AG04449 (cell line): ENCODE data around the gene APRT.

Experiments
- CTCF ChIA-PET: fragments of 350-600 bp; formaldehyde crosslinking; extraction: SDS; loops from one replicate; lab custom pipeline; 2021; ENCODE audit warnings: antibody characterized with exemption; lab: Yijun Ruan, JAX
- POLR2A ChIA-PET: fragments of 400-600, 350-600 bp; formaldehyde crosslinking; extraction: SDS; loops from one replicate; lab custom pipeline; 2020; ENCODE audit warnings: antibody characterized with exemption, inconsistent platforms; lab: Yijun Ruan, JAX
- DNase-seq: peaks from one replicate; pipeline ENCODE4 v3.0.0-alpha.2; 2010; ENCODE audit warnings: low read depth, low spot score
- H3K4me3 ChIP-seq: 2 replicates; pipeline ENCODE4 v1.5.1; 2011; ENCODE audit warnings: low read depth, mild to moderate bottlenecking, control low read depth, low read length
- CTCF ChIP-seq: IDR thresholded peaks from one replicate; pipeline ENCODE4 v1.5.1; 2011; ENCODE audit warnings: mild to moderate bottlenecking, moderate library complexity, low read length, control low read depth, inconsistent platforms; ENCODE audit not compliant: insufficient read depth; ENCODE audit errors: missing control alignments

APRT gene

GRCh38 chr16:88834670-88835069 lies 22.9 kb upstream of the APRT start:
- TF ChIP-seq CTCF, result no peak
- CTCF ChIA-PET, result no interaction called here
- no peak overlapping the region for H3K4me3 ChIP-seq
- no peak for DNase-seq
- POLR2A ChIA-PET, result no interaction called here

- ChIA-PET CTCF (interaction anchor here (0.7 to 0.9 kb wide), 3 partner anchors 12 to 25 kb away, joined by 3 to 4 read pairs (median 3); no protein-coding TSS in a partner anchor), POLR2A (interaction anchor here (1.3 kb wide), 1 partner anchor 22 kb away, joined by 4 read pairs; no protein-coding TSS in a partner anchor)
- no peak for DNase-seq
- no peak overlapping the region for H3K4me3 ChIP-seq
- no peak for TF ChIP-seq CTCF
These were observed 21.4 kb upstream of the APRT start for GRCh38 chr16:88833086-88833485.

- CTCF ChIA-PET, result no interaction called here
- no peak for TF ChIP-seq CTCF
- POLR2A ChIA-PET, result no interaction called here
- no peak for DNase-seq
- H3K4me3 ChIP-seq, result no peak overlapping the region
These were observed 20.1 kb upstream of the APRT start for GRCh38 chr16:88831838-88832237.

GRCh38 chr16:88830783-88831182 lies 19.1 kb upstream of the APRT start:
- TF ChIP-seq CTCF, result no peak
- POLR2A ChIA-PET, result no interaction called here
- CTCF ChIA-PET, result interaction anchor here (1.3 to 1.5 kb wide), 3 partner anchors 12 to 16 kb away, joined by 3 to 5 read pairs (median 3); no protein-coding TSS in a partner anchor
- no peak overlapping the region for H3K4me3 ChIP-seq
- DNase-seq, result no peak

- H3K4me3 ChIP-seq, result no peak overlapping the region
- TF ChIP-seq CTCF, result no peak
- ChIA-PET CTCF (interaction anchor here (1.3 to 1.5 kb wide), 3 partner anchors 12 to 16 kb away, joined by 3 to 5 read pairs (median 3); no protein-coding TSS in a partner anchor), POLR2A (no interaction called here)
- no peak for DNase-seq
These were observed 18.5 kb upstream of the APRT start for GRCh38 chr16:88830258-88830657.

- H3K4me3 ChIP-seq, result no peak overlapping the region
- no peak for DNase-seq
- no peak for TF ChIP-seq CTCF
- POLR2A ChIA-PET, result no interaction called here
- CTCF ChIA-PET, result interaction anchor here (1.2 kb wide), 1 partner anchor 19 kb away, joined by 3 read pairs; no protein-coding TSS in a partner anchor
These were observed 17.0 kb upstream of the APRT start for GRCh38 chr16:88828711-88829110.
